GM19043 (cell line): ENCODE data around the gene SNX8.
"Not testable (repeated sequence)": the region's sequence is repeated elsewhere in the genome, so short reads cannot be mapped to it uniquely, and the experiment has no call there.

Source experiments
- ATAC-seq: cut with Tn5 transposase; IDR thresholded peaks from one replicate; pipeline ENCODE4 v1.9.1; 2021; ENCODE audit warnings: low read depth; ENCODE audit not compliant: unreplicated experiment

Gene SNX8

GRCh38 chr7:2314209-2314955 lies at the start of gene SNX8:
TSS of gene SNX8 (minus strand) at chr7:2314441. CDS start at chr7:2314421, 20 bp downstream.
- ATAC-seq = peak; percentile 58

GRCh38 chr7:2362385-2363088 lies 48.3 kb upstream of the SNX8 start:
- no peak for ATAC-seq

GRCh38 chr7:2360796-2361195 lies 46.6 kb upstream of the SNX8 start:
- no peak for ATAC-seq

GRCh38 chr7:2359610-2360009 lies 45.4 kb upstream of the SNX8 start:
- ATAC-seq = no peak

- ATAC-seq = no peak
These were observed 44.8 kb upstream of the SNX8 start for GRCh38 chr7:2358968-2359527.

- ATAC-seq = no peak
These were observed 43.3 kb upstream of the SNX8 start for GRCh38 chr7:2357571-2357970.

- no peak for ATAC-seq
These were observed 42.9 kb upstream of the SNX8 start for GRCh38 chr7:2357165-2357564.

GRCh38 chr7:2355705-2356008 lies 41.4 kb upstream of the SNX8 start:
- no peak for ATAC-seq

- ATAC-seq = peak; percentile 7
These were observed 40.9 kb upstream of the SNX8 start for GRCh38 chr7:2354939-2355704.

- ATAC-seq = peak; percentile 80
These were observed 40.1 kb upstream of the SNX8 start, which contains the start of gene EIF3B for GRCh38 chr7:2354186-2354938. TSS of gene EIF3B (plus strand) at chr7:2354827. CDS start at chr7:2354922, 95 bp downstream.

GRCh38 chr7:2353936-2354185 lies 39.6 kb upstream of the SNX8 start:
- ATAC-seq = peak; percentile 37

GRCh38 chr7:2353113-2353935 lies 39.1 kb upstream of the SNX8 start:
- ATAC-seq = no peak

GRCh38 chr7:2350861-2351260 lies 36.6 kb upstream of the SNX8 start:
- ATAC-seq = no peak

- no peak for ATAC-seq
These were observed 35.8 kb upstream of the SNX8 start for GRCh38 chr7:2350055-2350454.

GRCh38 chr7:2347351-2348063 lies 33.3 kb upstream of the SNX8 start:
- ATAC-seq = not testable (repeated sequence)

GRCh38 chr7:2336626-2337299 lies 22.5 kb upstream of the SNX8 start:
- no peak for ATAC-seq

GRCh38 chr7:2332606-2333231 lies 18.5 kb upstream of the SNX8 start:
- not testable (repeated sequence) for ATAC-seq

- ATAC-seq = no peak
These were observed 17.5 kb upstream of the SNX8 start for GRCh38 chr7:2331707-2332106.
